Measurements from ENCODE around the gene PYGM. TPM values are rescaled to one million over a fixed set of nuclear protein-coding genes. Genes with fewer than 3 reads are reported as not detected.

The PYGM gene
- total and polyA plus RNA-seq, 2 donors (not counting 3 experiments of a cell fraction or from before 2014, with no cell fraction given) = 0.10 to 0.62 TPM

GRCh38 chr11:64792482-64792881 is 32.7 kb upstream of the PYGM start:
- Histone ChIP-seq H3K9me1 (replicated peaks; ENCODE audit: control insufficient read depth, extremely low read depth, insufficient read depth, low read length) (no peaks in the 10 kb centered on the region), H3K4me1 (ENCODE audit: control insufficient read depth, extremely low read depth, insufficient read depth, low read length) (no peaks in the 10 kb centered on the region), H3K36me3 (ENCODE audit: control insufficient read depth in 2 of 2, extremely low read depth in 1 of 2, insufficient read depth in 2 of 2, low read length in 2 of 2) (peaks cover 3 to 26% of the 10 kb centered on the region in 2 experiments), H3K27ac (ENCODE audit: insufficient read depth, low read depth, low read length) (no peak overlapping the region), H3K27me3 (ENCODE audit: control insufficient read depth in 2 of 2, insufficient read depth in 2 of 2, low read length in 2 of 2) (no peaks in the 10 kb centered on the region), H3K79me2 (ENCODE audit: control insufficient read depth, insufficient read depth, low read length) (no peaks in the 10 kb centered on the region), H3K4me2 (ENCODE audit: insufficient read depth, low read length) (no peak overlapping the region), H2AFZ (ENCODE audit: low read depth, low read length) (no peak overlapping the region), H3K9ac (replicated peaks; ENCODE audit: extremely low read depth, insufficient read depth, low read length) (no peak overlapping the region), H3K4me3 (replicated peaks in 1 of 3; ENCODE audit: insufficient read depth in 1 of 3, low read depth in 1 of 3, low read length in 3 of 3) (no peak overlapping the region), H3K9me3 (replicated peaks; ENCODE audit: control insufficient read depth, insufficient read depth, low read length) (no peaks in the 10 kb centered on the region), H4K20me1 (replicated peaks; ENCODE audit: control insufficient read depth, extremely low read depth, insufficient read depth, low read length) (no peaks in the 10 kb centered on the region)
- no peak for TF ChIP-seq FOS (IDR thresholded peaks at IDR 0.05; ENCODE audit: borderline replicate concordance, insufficient read depth, low read length)
- no peak for TF ChIP-seq MYC (IDR thresholded peaks at IDR 0.05; ENCODE audit: low read depth, low read length)
- no peak for TF ChIP-seq POLR2AphosphoS5 (IDR thresholded peaks at IDR 0.05; ENCODE audit: insufficient read depth, low read depth, low read length)
- no peak for TF ChIP-seq MAX (IDR thresholded peaks at IDR 0.05; ENCODE audit: insufficient read depth, insufficient read length)
- ChIA-PET POLR2A (no interaction called here), CTCF (interaction anchor here (1.4 kb wide), 1 partner anchor 11 kb away, joined by 3 read pairs; the partner anchor contains the start of gene MAP4K2)
- intact Hi-C loops (cut with micrococcal nuclease) (no loop called here), dilution Hi-C loops (cut with MboI; ENCODE audit: extremely low pct_ligation_motif_present, low sequenced_read_pairs) (no loop called here)
- BruUV-seq (replicated peaks) = no TSS peak
- no peak for FAIRE-seq
- DNase-seq (ENCODE audit: low read depth, low spot score) = no peak

- Histone ChIP-seq H3K9ac (replicated peaks; ENCODE audit: extremely low read depth, insufficient read depth, low read length) (no peak overlapping the region), H4K20me1 (replicated peaks; ENCODE audit: control insufficient read depth, extremely low read depth, insufficient read depth, low read length) (no peaks in the 10 kb centered on the region), H3K9me3 (replicated peaks; ENCODE audit: control insufficient read depth, insufficient read depth, low read length) (no peaks in the 10 kb centered on the region), H3K27me3 (ENCODE audit: control insufficient read depth in 2 of 2, insufficient read depth in 2 of 2, low read length in 2 of 2) (no peaks in the 10 kb centered on the region), H2AFZ (ENCODE audit: low read depth, low read length) (no peak overlapping the region), H3K4me3 (replicated peaks in 1 of 3; ENCODE audit: insufficient read depth in 1 of 3, low read depth in 1 of 3, low read length in 3 of 3) (no peak overlapping the region), H3K4me2 (ENCODE audit: insufficient read depth, low read length) (no peak overlapping the region), H3K27ac (ENCODE audit: insufficient read depth, low read depth, low read length) (no peak overlapping the region), H3K36me3 (ENCODE audit: control insufficient read depth in 2 of 2, extremely low read depth in 1 of 2, insufficient read depth in 2 of 2, low read length in 2 of 2) (peaks cover 3 to 23% of the 10 kb centered on the region in 2 experiments), H3K4me1 (ENCODE audit: control insufficient read depth, extremely low read depth, insufficient read depth, low read length) (no peaks in the 10 kb centered on the region), H3K9me1 (replicated peaks; ENCODE audit: control insufficient read depth, extremely low read depth, insufficient read depth, low read length) (no peaks in the 10 kb centered on the region), H3K79me2 (ENCODE audit: control insufficient read depth, insufficient read depth, low read length) (no peaks in the 10 kb centered on the region)
- dilution Hi-C loops (cut with MboI; ENCODE audit: extremely low pct_ligation_motif_present, low sequenced_read_pairs) (no loop called here), intact Hi-C loops (cut with micrococcal nuclease) (no loop called here)
- no TSS peak for BruUV-seq (replicated peaks)
- no peak for DNase-seq (ENCODE audit: low read depth, low spot score)
- POLR2A ChIA-PET = no interaction called here
- FAIRE-seq = no peak
- TF ChIP-seq MAX (IDR thresholded peaks at IDR 0.05; ENCODE audit: insufficient read depth, insufficient read length) = no peak
- TF ChIP-seq MYC (IDR thresholded peaks at IDR 0.05; ENCODE audit: low read depth, low read length) = no peak
- no peak for TF ChIP-seq EZH2 (IDR thresholded peaks at IDR 0.05; ENCODE audit: borderline replicate concordance, low read depth, low read length, severe bottlenecking)
- TF ChIP-seq FOS (IDR thresholded peaks at IDR 0.05; ENCODE audit: borderline replicate concordance, insufficient read depth, low read length) = no peak
- no peak for TF ChIP-seq CTCF (IDR thresholded peaks at IDR 0.05; ENCODE audit: extremely low read depth in 1 of 2, insufficient read depth in 1 of 2, low read depth in 1 of 2, low read length in 2 of 2)
- CTCF ChIA-PET = interaction anchor here (1.4 to 1.7 kb wide), 2 partner anchors 11 to 13 kb away, joined by 3 read pairs; partner anchors contain the start of genes MAP4K2 and SF1
Measured at GRCh38 chr11:64791781-64792291, 32.1 kb upstream of the PYGM start.

Measured in endothelial cell of umbilical vein (primary cell).